Measurements from ENCODE around the gene RGS6.
A peak's percentile ranks its signal among the peaks of the same experiment; 100 is the strongest.

RGS6 gene

DNA sequence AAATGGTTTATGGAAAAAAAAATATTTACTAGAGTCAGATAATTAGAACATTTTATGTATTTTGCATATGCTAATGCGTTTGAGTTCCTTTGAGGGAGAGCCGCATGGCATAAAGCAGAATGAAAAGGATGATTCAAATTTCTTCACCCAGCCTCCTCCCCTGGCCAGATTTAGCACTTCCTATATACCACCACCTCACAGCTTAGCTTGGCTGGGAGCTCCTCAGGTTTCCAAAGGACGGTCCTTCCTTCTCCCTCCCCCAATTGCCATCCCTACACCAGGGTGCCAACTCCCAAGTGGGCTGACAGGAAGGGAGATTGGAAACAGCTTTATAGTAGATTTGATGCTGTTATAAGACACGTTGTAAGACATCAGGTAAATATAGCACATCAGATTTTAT lies 157.4 kb downstream of the RGS6 start:
- no peak for DNase-seq

DNA sequence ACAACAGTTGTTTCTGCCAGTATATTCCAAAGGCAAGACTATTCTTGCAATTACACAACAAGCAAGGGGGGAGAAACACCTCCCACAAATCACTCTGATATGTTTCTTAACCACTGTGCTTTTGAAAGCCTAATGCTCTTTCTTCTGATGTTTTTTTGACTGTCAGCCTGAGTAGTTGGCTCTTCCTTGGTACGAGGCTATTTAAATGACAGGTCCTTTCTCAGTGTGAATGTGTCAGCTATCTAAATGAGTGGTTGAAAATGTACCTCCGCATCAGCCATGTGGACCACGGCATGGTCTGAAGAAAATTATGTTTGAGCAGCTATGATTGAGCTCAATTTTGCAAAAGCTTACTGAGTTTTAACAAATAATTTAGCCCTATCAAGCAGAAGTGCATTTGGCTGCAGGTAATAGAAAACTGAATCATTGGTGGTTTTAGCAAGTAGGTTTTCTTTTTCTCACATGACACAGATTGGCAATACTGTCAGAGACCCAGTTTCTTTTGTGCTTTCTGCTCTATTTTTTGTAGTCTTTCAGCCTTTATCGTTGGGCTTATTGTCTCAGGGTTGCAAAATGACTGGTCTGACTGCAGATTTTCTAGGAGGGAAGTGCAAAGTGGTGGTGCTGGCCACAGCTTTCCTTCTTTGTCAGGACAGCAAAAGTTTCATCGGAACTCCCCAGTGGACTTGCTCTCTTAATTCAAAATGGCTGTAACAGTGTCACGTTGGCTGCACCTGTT lies 162.8 kb downstream of the RGS6 start:
- DNase-seq: no peak

DNA sequence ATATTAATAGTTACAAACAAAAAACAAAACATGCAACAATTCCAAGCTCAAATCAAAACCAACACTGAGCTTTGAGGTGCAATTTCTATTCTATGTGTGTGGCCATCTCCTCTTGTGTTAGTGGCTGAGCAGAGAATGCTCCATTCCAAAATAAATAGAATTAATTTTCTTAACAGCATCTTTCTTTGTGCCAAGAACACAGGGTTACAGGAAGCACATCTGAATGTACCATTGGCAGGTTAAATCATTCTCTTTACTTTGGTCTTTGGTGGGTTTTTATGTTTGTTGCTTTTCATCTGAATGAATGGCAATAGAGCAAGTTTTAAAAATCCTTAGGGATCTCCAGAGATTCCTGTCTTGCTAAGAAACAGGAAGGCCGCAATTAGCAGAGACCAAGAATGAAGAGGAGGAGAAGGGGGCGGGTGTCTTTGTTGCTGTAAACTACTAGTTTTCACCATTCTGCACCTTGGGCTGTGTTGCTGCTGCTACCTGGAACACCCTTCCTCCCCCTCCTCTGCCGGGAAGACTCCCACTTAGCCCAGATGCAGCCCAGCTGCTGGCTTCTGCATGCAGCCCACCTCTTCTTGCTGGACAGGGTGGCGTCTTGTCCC lies 165.0 kb downstream of the RGS6 start:
- no peak for DNase-seq

DNA sequence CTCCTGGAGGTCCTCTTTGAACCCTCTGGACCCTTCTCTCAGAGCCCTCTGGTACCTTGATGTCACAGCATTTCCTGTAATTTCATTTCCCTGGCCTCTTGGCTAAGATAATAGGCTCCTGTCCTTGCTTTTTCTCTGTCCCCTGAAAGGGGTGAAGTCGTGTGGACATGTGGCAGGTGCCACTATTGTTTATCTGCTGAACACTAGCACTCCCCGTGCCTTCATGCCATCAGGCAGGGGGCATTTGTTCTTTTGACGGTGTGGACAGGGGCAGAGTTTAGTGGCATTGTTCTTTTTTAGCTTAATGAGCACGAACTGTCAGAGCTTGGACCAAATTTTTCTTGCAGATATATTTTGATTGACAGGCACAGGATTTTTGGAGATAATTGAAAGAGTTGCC lies 166.0 kb downstream of the RGS6 start:
- no peak for DNase-seq

DNA sequence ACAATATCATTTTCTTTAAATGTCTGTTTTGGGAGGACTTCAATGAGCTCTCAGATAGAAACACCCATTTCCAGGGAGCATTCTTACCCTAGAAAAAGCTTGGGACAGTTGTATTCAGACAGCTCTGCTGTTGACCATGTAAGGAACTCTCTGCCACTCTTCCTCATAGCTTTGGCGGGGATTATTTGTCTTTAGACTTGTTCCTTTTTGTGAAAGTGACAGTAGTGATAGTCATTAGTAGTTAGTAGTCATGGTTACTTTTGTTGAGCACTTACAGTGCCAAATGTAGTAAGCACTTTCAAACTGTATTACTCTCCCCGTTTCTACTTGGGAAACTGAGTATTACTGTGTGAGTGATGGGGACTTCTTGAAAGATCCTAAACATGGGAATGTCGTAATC lies 167.3 kb downstream of the RGS6 start:
- DNase-seq: no peak

DNA sequence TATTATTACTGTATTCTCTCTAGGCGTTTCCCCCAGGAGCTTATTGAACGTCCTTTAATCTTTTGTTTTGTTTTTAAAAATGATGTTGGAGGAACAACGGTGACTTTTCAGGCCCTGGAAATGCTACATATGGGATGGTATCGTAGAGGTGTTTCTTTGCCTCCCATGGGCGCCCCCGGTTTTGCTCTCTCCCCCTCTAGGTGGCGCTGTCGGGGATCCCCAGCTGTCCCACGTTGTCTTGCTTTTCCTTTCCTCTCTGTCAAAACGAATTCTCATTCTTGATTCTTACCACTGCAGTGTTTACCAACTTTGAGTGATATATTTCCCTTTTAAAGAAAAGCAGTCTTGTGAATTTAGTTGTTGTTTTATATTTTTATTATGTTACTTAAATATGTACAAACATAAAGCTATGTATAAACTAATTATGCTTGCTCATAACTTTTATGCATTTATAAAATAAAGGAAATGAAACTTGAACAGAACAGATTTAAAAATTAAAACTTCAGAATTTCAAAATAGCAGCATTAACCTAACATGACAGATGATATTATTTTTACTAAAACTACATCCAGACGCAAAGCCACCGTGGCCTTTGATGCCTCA lies 171.9 kb downstream of the RGS6 start:
- DNase-seq: peak; percentile 57 to 60

DNA sequence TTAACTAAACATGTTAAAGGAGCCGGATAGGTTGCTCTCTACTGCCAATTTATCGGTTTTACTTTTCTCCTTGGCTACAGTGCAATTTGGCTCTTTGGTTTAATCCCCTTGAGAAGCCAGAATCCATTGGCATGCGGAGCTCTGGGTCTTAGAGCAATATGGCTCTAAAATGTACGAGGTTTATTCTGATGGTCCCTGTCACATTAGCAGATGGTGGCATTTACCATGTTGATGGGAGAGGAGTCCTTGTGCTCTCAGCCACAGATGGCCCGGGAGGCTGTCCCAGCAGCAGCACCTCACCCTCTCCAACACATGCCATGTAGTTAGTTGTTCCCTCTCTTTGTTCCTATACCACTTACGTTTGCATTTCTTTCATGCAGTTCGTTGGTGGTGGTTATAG lies 179.7 kb downstream of the RGS6 start:
- DNase-seq: no peak

DNA sequence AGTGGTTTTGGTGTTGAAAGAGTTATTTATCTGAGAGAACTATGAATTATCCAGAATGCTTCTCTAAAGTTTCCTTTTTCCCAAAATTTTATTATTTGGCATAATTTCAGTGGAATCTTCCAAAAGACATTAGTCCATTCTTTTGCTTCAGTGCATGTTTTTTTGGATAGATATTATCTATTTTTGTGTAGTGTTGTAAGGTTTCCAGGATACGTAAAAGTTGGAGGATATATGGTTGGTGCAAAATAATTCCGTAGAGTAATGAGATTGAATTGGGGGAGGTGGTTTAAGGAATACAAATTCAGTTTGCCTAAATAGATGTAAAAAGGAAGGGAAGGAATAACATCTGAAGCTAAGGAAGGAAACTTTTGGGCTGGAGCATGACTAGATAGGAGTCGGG lies 186.6 kb downstream of the RGS6 start:
- DNase-seq: no peak

DNA sequence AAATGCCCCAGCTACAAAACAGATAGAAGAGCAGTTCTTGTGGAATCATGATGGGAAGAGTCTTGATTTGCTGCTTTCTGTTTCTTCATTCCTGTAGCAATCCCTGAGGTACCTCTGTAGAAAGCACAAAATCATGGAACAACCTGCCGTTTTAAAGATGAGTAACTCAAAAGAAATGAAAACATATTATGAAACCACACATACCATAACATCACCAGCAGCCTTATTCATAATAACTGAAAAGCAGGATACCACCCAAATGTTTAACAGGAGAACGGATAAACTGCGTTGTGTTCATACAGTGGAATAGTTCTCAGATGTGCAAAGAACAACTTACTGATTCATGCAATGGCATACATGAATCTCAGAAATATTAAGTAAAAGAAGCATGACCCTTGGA lies 188.1 kb downstream of the RGS6 start:
- DNase-seq: no peak

DNA sequence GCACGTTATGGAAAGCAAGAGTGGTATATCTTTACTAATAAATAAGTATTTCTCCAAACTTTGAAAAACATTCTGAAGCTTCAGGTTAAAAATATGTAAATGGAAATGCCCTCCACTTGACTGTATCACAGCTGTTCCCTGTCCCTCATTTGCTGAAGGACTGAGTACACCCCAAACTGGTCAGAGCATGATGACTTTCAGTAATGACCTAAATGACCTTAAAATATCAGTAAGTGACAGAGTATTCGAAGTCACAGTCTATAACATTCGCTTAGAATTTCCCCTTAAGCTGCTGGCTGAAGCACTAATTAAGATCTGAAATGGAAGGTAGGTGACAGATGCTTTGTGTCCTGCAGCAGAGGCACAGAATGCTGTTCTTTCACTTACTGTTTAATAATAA lies 191.5 kb downstream of the RGS6 start:
- no peak for DNase-seq

DNA sequence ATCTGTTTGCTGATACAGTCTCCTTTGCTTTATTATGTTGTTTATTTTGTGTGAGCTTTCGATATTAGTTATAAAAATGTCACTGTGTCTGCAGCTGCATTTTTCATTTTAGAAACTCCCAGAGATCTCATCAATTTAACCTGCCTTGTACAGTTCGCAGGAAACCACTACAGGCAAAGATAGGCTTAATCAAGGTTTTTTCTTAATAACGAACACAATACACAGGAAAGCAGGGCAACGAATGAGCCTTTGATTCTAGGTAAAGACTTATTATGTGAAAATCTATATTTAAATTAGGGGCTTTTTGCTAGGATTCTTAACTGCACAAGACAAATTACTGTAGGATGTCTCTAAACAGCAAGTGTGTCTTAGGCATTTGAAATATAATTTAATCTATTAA lies 191.9 kb downstream of the RGS6 start:
- DNase-seq: no peak

DNA sequence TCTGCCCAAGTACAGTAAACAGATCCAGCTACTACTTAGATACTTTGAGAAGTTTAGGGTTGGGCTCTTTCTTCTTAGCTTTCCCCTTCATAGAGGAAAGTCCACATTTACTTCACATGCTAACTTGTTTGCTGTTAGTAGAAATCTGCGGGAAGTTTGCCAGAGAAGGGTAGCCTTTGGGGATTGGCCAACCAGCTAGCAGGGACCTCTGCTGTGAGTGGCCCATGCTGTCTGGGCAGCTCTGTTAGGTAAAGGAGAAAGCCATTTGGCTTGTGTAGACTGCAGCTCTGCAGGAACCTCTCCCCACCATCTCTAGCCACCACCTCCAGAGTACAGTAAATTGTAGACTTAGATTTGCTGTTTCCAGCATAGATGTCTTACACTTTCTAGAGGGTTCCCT lies 193.9 kb downstream of the RGS6 start:
- no peak for DNase-seq

DNA sequence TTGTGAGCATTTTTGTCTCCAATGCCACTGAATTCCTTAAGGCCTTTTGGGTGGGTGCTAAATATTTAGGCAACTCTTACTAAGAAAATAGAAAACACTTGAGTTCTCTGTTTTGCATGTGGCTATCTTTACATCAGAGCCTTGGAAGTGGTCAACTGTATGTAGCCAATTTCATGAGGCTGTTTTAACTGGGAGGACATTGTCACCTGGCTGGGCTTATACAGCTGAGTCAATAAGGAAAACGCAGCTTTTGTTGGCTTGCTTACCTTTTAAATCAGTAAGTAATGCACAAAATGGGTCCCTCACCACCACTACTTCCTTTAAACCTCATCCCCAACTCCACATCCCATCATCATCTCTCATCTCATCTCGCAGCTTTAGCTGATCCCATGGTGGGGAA lies 194.3 kb downstream of the RGS6 start:
- DNase-seq: no peak

DNA sequence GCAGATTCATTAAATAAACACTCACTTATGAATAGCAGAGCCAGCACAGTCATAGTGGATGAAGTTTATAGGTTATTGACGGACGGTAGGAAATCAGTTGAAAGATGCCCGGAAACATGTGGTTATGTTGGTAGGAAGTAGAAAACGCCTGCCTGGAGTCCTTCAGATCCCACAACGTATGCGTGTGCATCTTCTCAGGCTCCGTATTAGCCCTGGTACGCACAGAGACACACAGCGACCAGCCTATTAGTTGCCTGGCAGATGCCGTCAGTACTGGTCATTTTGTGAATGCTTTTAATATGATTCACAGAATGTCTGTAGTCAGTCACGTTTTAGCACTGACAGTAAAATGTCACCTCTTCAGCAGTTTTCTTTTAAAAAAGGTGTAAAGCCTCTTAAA lies 196.4 kb downstream of the RGS6 start:
- no peak for DNase-seq

DNA sequence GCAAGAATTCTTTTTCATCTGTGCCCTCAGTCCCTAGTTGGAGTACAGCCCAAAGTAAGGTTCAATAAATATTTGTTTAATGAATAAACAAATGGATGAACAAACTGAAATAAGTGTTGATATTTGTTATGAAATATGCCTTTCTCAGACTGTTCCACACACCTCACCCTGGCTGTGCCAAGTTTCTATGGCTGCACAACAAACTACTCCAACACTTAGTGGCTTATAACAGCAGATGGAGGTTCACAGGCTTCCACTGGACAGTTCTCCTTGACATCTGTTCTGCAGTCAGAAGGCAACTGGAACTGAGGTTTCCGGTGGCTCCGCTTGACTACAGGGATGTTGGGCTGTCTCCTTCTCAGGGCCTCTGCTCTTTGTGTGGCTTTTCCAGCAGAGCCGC lies 197.1 kb downstream of the RGS6 start:
- DNase-seq: no peak

DNA sequence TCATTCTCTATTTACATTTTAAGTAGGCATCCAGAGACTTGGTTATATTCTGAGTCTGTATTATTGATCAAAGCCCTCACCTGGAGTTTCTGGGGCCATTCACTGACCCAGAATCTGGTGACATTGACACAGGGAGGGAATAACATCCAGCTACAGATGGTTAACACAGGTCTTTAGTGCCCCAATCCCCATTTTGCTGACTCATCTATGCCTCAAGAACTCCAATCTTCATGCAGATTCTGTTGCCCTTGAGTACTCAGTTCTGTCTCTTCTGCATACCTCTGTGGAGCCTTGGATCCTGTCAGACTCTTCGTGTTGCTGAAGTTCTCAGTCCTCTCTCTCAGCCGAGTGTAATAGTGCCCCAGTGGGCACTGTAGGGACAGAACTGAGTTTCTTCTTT lies 208.9 kb downstream of the RGS6 start:
- no peak for DNase-seq

DNA sequence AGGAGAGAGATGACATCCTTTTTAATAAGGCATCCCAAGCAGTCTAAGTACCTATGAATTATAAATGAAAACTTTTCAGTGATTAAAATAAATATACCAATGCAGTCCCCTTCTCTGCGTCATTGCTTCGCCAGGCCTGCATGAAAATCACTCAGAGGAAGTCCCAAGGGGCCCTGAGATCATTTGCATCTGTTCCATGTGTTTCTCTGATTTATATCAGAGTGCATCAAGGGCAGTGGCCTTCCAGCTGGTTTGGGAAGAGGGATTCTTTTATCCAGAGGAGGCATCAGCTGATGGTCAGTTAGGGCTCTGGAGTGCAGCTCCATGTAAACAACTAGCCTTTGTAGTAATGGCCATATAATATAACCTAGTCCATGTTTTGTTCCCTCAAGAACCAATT lies 210.1 kb downstream of the RGS6 start:
- DNase-seq: no peak

DNA sequence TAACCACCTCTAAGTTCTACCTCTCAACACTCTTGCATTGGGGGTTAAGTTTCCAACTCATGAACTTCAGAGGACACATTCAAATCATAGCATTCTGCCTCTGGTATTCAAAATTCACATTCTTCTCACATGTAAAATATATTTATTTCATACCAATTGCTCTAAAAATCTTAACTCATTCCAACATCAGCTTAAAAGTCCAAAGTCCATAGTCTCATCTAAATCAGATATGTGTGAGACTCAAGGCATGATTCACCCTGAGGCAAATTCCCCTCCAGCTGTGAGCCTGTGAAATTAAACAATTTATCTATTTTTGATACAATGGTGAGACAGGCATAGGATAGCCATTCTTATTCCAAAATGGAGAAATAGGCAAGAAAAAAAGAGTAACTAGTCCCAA lies 214.0 kb downstream of the RGS6 start:
- DNase-seq: no peak

DNA sequence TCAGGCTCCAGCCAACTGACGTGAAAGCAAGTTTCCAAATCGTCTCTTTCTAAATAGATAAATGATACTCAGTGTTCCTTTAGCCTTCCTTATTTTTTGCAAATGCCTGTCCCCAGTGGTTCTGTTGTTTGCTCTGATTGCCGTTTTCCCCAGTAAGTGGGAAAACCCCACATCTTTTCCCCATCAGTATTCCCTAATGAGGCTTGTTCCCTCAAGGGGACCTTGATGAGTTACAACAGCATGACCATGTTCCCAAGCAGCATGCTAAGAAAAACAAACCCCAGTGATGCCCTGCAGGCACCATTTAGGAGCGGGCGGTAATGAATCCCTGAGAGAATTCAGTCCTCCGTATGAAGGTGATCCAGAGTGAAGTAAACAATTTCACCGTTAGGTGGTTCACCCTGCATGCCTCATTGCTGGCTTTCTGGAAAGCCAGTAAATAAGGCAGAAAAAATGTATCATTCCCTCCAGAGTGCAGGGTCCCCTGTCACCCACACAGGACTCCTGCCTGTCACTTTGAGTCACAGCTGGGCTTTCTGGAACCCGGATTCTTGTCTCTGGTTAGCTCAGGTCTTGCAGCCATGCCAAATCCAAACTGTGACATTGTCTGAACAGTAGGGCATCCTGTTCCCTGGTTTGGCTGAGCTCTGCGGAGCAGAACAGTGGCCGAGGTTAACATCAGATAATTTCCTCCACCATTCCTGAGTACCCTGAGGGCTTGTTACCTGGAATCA lies 222.6 kb downstream of the RGS6 start:
- DNase-seq: peak; percentile 5 to 23

DNA sequence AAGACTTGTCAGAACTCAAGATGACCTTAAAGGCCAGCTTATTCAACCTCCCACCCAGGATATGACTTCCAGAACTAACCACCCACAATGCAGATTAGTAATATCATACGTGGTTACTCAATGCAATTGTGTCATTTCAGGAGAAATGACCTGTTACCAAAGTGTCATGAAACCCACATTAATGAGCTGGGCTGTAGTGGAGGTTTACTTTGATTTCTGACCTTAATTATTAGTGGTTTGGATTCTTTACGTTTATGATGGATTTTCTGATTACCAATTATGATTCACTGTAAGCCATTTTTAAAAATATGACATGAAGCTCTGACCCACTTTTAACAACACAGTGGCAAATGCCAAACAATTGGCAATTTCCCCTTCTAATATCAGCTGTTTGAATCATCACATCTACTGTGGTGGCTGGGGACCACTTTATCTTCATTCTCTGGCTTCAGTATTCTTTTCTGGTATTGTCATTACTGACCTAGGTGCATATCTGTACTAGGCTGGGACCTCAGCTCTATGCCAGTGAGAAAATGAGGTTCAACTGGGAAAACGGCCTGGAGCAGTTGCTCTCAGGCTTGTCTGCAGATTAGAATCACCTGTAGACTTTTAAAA lies 223.3 kb downstream of the RGS6 start:
- no peak for DNase-seq

DNA sequence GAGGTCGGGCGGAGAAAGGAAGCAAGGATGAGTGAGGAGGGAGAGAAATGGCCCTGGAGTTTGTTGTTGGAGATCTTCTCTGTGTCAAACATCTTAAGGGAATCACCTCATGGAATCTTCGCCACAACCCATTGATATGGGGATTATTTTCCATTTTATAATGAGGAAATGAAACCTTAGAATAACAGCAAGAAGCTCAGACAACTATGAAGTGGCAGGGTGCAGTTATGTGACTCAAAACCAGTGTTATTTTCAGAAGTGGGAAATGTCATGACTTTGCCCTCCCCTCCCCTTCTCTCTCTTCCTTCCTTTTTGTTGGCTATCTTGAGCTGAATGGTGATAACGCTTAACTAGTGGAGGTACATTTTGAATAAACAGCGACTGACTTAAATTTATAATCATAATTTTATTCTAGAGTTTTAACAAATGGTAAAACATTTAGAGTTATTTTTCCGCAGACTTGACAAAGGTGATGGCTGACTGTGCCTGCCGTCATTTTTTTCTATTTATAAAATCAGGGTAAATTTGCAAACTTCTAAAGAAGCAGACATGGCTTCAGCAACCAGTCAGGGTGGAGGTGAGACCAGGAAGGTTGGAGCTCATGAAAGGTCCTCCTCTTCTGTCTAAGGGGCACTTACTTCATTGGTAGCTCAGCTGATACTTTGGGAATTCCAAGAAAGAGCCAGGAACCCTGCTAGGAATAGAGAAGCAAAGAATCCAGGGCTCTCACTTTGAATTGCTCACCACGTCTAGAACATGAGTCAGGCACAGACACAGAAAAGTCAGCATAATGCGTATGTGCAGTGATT lies 232.4 kb downstream of the RGS6 start:
- DNase-seq: no peak

DNA sequence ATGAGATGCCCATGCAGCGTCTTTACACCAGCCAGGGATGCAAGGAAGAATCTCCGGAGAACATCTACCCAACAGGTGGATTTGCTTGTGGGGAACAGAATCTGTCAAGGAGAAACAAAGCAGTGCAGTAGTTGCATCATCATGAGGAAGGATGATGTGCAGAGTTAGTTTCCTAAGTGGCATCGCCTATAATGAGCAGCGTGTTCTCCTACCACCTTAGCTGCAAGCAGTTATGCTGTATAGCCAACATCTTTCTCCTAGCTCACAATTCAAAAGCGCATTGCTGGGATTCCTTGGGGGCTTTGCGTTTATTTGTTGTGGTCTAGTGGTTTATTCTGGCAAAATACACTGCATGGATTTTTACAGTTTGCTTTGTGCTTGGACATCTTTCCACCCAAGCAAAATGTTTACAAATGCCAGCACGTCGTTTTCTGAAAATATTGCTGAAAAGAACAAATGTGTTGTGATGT lies 233.0 kb downstream of the RGS6 start:
- DNase-seq: no peak

DNA sequence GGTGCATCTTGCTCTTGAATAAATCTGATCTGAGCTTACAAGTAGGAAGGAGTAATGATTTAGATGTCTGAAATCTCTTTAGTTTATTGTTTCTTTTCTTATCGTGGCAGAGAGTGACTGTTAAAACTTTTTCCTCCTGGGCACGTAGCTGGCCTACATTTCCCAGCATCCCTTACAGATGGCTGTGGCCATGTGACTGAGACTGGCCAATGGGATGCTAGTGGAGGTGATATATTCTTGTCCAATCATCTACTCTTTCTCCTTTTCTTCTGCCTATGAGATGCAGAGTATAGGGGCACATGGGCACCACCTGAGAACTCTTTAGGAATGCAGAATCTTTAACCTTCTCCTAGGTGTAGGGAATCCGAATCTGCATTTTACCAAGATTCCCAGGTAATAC lies 237.3 kb downstream of the RGS6 start:
- DNase-seq: no peak
